Stimulated activated naive CD8-positive, alpha-beta T cell treated with anti-CD3 and anti-CD28 coated beads, Interleukin-15, Interleukin-2, amounts not matched to agents 100 ng/mL and 50 ng/mL, for 24 hours (primary cell): Measurements from ENCODE around the gene KDM5D.

ENCODE experiments used
- H3K27ac Mint-ChIP-seq: one replicate; pipeline ENCODE4 v1.8.0; 2021; ENCODE audit warnings: mild to moderate bottlenecking, mixed read lengths
- H3K27me3 Mint-ChIP-seq: one replicate; pipeline ENCODE4 v1.8.0; 2021; ENCODE audit warnings: mixed read lengths
- H3K36me3 Mint-ChIP-seq: one replicate; pipeline ENCODE4 v1.8.0; 2021; ENCODE audit warnings: low read depth, mixed read lengths
- H3K4me1 Mint-ChIP-seq: one replicate; pipeline ENCODE4 v1.8.0; 2021; ENCODE audit warnings: low read depth, mixed read lengths
- H3K4me3 Mint-ChIP-seq: one replicate; pipeline ENCODE4 v1.8.0; 2021; ENCODE audit warnings: mild to moderate bottlenecking, mixed read lengths
- H3K9me3 Mint-ChIP-seq: one replicate; pipeline ENCODE4 v1.8.0; 2021; ENCODE audit warnings: mixed read lengths

Gene KDM5D

DNA sequence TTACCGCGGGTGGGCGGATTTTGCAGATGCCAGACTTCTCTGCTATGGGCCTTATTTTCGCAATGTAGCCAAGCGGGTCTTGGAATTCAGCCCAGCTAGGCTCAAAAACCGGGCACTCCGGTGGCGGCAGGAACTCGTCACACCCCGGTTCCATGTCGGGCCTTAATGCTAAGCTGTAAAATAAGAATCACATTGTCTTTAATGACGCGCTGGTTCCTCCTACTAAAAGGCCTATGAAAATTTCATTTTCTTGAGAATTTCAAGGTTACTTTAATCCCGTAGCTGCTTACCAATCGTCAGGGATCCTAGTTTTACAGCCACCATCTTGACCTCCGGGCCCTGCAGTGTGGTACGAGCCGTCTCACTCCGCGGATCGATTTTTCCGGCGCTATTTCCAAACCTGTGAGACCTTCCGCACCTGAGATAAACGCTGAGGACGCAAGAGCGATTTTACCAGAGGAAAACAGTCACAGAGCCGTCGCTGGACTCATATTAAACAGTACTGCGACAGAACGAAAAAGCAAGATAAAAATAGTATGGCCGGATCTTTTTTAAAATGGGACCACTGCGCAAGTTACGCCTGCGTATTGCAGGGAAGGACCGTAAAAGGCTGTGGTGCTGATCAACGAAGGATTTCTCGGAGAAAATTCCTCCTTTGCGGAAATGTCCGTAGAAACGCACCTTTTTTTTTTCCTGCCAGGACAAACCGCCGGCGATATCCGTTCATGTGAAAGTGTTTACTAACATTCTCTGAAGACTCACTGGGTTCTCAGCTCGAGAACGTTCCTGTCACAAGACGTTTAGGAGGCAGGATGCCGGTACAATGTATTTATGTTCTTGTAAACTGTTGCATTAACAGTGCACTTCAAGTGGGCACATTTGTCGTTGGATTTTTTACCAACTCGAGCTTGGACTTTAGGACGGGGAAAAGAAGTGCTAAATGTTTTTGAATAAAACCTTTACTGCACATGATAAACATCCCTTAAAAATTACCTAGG is at the start of gene KDM5D:
Gene KDM5D, minus strand, starts transcription at position 346 of the 998 bp plus-strand sequence. Its CDS starts 192 bp downstream, at position 154.
- peak within 1 kb of the TSS; percentile 96 for H3K27ac Mint-ChIP-seq
- H3K36me3 Mint-ChIP-seq: peaks cover 35% of the 10 kb centered on the region
- peaks cover 38% of the 10 kb centered on the region for H3K4me1 Mint-ChIP-seq
- no peaks in the 10 kb centered on the region for H3K9me3 Mint-ChIP-seq
- H3K4me3 Mint-ChIP-seq: peak within 1 kb of the TSS; percentile 91
- H3K27me3 Mint-ChIP-seq: no peaks in the 10 kb centered on the region

DNA sequence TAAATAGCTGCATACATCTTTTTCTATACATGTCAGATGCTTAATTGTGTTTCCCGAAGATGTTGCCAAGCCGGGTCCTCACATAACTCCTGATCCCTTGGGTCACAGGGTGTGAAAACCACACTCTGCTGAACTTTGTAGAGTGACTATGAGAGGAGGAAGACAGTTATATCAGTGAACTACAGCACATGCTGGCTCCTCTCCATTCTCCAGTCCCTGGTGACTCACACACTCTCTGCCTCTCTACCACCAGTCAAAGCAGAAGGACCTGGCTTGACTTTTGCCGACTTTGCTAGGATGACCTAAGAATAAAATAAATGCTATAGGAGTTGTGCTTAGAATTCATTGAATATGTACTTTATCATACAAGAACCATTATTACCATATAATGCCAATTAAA is 23.8 kb upstream of the KDM5D start:
- Mint-ChIP-seq H3K9me3 (no peaks in the 10 kb centered on the region), H3K36me3 (no peaks in the 10 kb centered on the region), H3K4me1 (no peaks in the 10 kb centered on the region), H3K27ac (no peak overlapping the region), H3K27me3 (no peaks in the 10 kb centered on the region), H3K4me3 (no peak overlapping the region)

DNA sequence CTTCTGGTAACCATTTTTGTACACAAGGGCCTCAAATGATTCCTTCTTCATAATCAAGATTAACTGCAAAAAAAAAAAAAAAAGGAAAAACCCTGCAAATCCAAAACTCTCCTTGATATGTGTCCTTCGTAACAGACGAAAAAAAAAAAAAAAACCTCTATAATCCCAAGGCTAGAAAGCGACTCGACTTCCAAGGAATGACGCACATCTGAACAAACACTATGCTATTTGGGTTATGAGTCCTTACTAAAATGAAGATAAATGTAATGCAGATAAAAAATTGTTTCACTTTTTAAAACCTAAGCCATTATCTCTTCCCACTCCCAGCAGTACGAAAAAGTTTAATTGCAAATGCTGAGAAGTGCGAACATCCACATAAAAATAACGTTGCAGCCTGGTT is 1.2 kb downstream of the KDM5D start:
- peak overlapping the region; percentile 91 for H3K4me3 Mint-ChIP-seq
- H3K27me3 Mint-ChIP-seq: no peaks in the 10 kb centered on the region
- no peaks in the 10 kb centered on the region for H3K9me3 Mint-ChIP-seq
- H3K4me1 Mint-ChIP-seq: peaks cover 43% of the 10 kb centered on the region
- H3K36me3 Mint-ChIP-seq: peaks cover 40% of the 10 kb centered on the region
- no peak overlapping the region for H3K27ac Mint-ChIP-seq

DNA sequence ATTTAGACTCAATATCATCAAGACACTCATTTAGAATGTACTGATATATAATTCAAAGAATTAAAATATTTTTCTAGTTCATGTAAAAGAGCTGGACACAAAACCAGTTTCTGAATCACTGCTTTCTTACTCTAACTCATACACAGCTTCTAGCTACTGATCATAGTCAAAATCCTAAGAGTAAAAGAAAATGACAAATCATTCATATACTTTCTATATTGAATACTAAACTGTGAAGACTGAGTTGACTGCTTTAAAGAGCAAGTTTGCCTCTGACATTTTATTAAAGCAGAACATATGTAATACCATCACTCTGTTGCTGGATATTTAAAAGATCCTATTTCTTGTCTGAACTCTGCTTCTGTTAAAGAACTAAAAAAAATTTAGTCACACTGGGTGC is 2.4 kb downstream of the KDM5D start:
- Mint-ChIP-seq H3K9me3 (no peaks in the 10 kb centered on the region), H3K4me1 (peaks cover 43% of the 10 kb centered on the region), H3K4me3 (no peak overlapping the region), H3K36me3 (peaks cover 40% of the 10 kb centered on the region), H3K27ac (no peak overlapping the region), H3K27me3 (no peaks in the 10 kb centered on the region)

DNA sequence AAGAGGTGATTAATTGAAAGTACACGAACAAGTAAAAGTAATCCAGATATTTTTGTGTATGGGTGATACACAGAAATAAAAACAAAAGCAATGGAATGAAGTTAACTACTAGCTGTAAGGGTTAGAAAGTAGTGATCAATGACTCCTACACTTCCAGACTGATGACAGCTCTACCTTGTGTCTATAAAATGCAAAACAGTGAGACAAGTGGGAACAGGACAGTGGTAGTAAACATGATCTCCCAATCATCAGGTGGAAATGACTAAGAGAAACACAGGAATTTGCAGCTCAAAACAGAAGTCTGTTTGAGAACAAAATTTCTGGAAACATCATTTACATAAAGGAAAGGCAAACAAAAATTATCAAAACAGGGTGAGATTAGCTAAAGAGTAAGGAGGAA is 10.1 kb downstream of the KDM5D start:
- Mint-ChIP-seq H3K27ac (no peak overlapping the region), H3K36me3 (peaks cover 48% of the 10 kb centered on the region), H3K9me3 (no peaks in the 10 kb centered on the region), H3K4me1 (peaks cover 12% of the 10 kb centered on the region), H3K4me3 (no peak overlapping the region), H3K27me3 (no peaks in the 10 kb centered on the region)

DNA sequence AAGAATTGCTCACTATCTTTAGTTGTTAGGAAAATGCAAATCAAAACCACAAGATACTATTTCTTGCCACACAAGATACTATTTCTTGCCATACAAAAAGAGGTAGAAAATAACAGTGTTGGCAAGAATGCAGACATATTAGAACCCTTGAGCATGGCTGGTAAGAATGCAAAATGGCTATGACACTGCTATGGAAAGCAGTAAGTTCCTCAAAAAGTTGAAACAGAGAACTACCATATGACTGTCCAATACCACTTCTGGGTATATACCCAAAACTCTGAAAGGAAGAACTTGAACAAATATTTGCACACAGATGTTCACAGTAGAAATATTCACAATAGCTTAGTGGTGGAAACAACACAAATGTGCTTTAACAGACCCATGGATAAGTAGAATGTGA is 26.6 kb downstream of the KDM5D start:
- no peak overlapping the region for H3K4me3 Mint-ChIP-seq
- peaks cover 80% of the 10 kb centered on the region for H3K36me3 Mint-ChIP-seq
- no peaks in the 10 kb centered on the region for H3K27me3 Mint-ChIP-seq
- H3K27ac Mint-ChIP-seq: no peak overlapping the region
- H3K4me1 Mint-ChIP-seq: peaks cover 8% of the 10 kb centered on the region
- H3K9me3 Mint-ChIP-seq: no peaks in the 10 kb centered on the region

DNA sequence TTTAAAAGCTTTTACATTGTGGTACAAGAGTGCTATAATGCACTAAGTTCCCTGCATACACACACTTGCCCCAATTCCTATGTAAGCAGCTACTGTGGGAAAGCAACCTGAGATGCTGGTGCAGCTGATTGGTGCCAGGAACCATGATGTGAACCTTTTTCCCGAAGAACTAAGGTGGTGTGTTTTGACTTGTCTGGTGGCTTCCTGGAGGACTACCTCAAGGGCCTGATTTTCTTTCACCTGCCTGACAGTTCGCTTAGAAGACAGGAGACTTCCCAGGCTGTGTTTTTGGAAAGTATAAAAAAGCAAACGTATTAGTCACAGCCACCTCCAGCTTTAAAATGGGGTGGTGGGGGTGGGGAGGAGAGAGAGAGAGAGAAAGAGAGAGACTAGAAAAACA is 27.4 kb downstream of the KDM5D start:
- Mint-ChIP-seq H3K27me3 (no peaks in the 10 kb centered on the region), H3K4me1 (peaks cover 8% of the 10 kb centered on the region), H3K27ac (no peak overlapping the region), H3K4me3 (no peak overlapping the region), H3K36me3 (peaks cover 76% of the 10 kb centered on the region), H3K9me3 (no peaks in the 10 kb centered on the region)

DNA sequence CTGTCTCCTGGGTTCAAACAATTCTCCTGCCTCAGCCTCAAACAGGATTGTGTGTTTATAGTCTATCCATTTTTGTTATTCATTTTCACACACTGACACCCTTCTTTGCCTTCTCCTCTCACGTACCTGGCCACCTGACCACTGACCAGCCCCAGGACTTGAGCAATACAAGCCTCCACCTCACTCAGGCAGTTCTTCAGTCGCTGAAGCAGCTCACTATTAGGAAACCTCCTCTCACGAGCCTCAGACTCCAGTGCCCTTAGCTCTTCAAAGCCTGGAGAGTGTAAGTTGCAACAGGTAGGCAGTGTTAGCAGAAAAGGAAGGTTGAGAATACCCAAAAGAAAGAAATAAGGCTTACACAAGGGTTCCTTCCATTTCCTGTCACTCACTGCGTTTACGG is 29.3 kb downstream of the KDM5D start:
- H3K4me3 Mint-ChIP-seq: no peak overlapping the region
- H3K27ac Mint-ChIP-seq: no peak overlapping the region
- no peaks in the 10 kb centered on the region for H3K27me3 Mint-ChIP-seq
- peaks cover 8% of the 10 kb centered on the region for H3K4me1 Mint-ChIP-seq
- peaks cover 71% of the 10 kb centered on the region for H3K36me3 Mint-ChIP-seq
- no peaks in the 10 kb centered on the region for H3K9me3 Mint-ChIP-seq

DNA sequence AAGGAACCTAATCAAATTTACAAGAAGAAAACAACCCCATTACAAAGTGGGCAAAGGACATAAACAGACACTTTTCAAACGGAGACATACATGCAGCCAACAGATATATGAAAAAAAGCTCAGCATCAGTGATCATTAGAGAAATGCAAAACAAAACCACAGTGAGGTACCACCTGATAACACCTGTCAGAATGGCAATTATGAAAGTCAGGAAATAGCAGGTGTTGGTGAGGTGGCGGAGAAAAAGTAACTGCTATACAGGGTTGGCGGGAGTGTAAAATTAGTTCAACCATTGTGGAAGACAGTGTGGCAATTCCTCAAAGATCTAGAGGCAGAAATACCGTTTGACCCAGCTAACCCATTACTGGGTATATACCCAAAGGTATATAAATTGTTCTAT is 31.1 kb downstream of the KDM5D start:
- Mint-ChIP-seq H3K9me3 (no peaks in the 10 kb centered on the region), H3K27me3 (no peaks in the 10 kb centered on the region), H3K27ac (no peak overlapping the region), H3K4me3 (no peak overlapping the region), H3K36me3 (peaks cover 66% of the 10 kb centered on the region), H3K4me1 (peaks cover 7% of the 10 kb centered on the region)

DNA sequence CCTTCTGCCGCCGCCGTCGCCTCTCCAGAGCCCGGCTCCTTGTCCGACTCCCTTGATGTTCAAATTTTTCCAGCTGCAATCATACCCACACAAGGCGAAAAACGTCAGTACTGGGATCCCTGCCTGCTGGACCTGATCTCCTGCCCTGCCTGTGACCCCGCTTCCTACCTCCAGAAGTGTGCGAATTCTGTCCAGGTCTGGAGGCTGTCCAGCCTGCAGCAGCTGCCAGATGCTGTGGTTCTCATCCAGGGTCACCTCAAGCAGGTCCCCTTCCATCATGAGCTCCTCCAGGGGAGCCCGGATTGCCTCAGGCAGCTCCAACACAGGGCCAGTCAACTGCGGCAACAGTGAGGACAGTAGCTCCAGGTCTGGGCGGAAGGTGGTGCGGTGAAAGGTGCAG is 38.3 kb downstream of the KDM5D start:
- H3K9me3 Mint-ChIP-seq: no peaks in the 10 kb centered on the region
- peaks cover 72% of the 10 kb centered on the region for H3K36me3 Mint-ChIP-seq

DNA sequence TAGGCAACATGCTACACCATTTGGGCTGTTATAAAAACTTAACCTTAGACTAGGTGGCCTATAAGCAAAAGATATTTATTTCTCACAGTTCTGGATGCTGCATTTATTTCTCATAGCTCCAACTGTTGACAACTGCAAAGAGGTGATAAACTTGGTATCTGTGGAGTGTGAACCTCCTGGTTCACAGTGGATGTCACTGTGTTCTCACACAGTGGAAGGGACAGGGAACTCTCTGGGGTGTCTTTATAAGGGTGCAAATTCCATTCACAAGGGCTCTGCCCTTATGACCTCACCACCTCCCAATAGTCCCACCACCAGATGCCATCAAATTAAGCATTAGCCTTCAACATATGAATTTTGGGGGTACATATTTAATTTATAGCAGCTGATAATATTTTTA is 46.0 kb downstream of the KDM5D start:
- Mint-ChIP-seq H3K27me3 (no peaks in the 10 kb centered on the region), H3K4me1 (no peaks in the 10 kb centered on the region), H3K9me3 (peaks cover 9% of the 10 kb centered on the region), H3K4me3 (no peak overlapping the region), H3K36me3 (peaks cover 93% of the 10 kb centered on the region), H3K27ac (no peak overlapping the region)

More for the DNA sequence above, 38.3 kb downstream of the KDM5D start:
- no peaks in the 10 kb centered on the region for H3K27me3 Mint-ChIP-seq
- no peaks in the 10 kb centered on the region for H3K4me1 Mint-ChIP-seq
- no peak overlapping the region for H3K27ac Mint-ChIP-seq
- H3K4me3 Mint-ChIP-seq: no peak overlapping the region

DNA sequence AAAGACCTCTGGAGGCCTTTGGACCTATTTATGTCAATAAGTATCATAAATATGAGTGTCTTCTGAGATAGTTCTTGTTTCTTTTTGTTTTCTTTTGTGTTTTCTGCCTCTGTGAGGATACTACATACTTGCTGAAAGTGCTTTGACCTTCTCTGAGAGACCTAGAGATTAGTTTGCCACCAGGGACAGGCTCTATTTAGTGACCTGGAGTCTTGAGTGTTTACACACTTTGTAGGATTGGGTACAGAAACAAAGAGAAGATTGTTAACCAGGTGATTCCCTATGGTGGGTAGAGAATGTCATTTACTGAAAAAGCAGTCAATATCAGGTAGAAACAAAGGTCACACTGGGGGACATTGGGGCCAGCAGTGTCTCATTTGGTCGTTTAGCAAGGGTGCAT is 63.7 kb downstream of the KDM5D start:
- Mint-ChIP-seq H3K27ac (no peak overlapping the region), H3K36me3 (no peaks in the 10 kb centered on the region), H3K4me3 (no peak overlapping the region), H3K9me3 (peaks cover 7% of the 10 kb centered on the region), H3K27me3 (no peaks in the 10 kb centered on the region), H3K4me1 (no peaks in the 10 kb centered on the region)
